Peyer's patch (tissue), 4 donors: ENCODE measurements around the gene DOCK8. TPM values are rescaled to one million over a fixed set of nuclear protein-coding genes. Genes with fewer than 3 reads are reported as not detected.

Experiments used
- DNase-seq, 3 donors: peaks; one replicate each; pipeline ENCODE4 v3.0.0-alpha.2; 2017 to 2019
- H3K27ac ChIP-seq, 4 donors: fragments of 200-600 bp; sonication (generic); one replicate each; pipeline ENCODE4 v1.5.1; 2016 to 2019
- H3K27me3 ChIP-seq, 2 donors: fragments of 200-600 bp; sonication (generic); one replicate each; pipeline ENCODE4 v1.5.1; 2019
- H3K36me3 ChIP-seq, 3 donors: fragments of 200-600 bp; sonication (generic); one replicate each; pipeline ENCODE4 v1.5.1; 2016 to 2019
- H3K4me1 ChIP-seq, 4 donors: fragments of 200-600 bp; sonication (generic); one replicate each; pipeline ENCODE4 v1.5.1; 2016 to 2019
- H3K4me3 ChIP-seq, 4 donors: fragments of 200-600 bp; sonication (generic); 1 replicate in 3 of 4; 2 replicates in 1 of 4; pipeline ENCODE4 v1.5.1; 2016 to 2019; ENCODE audit warnings: mild to moderate bottlenecking in 1 of 4
- H3K9me3 ChIP-seq, 4 donors: fragments of 200-600 bp; sonication (generic); one replicate each; pipeline ENCODE4 v1.5.1; 2016 to 2019; ENCODE audit warnings: mild to moderate bottlenecking in 1 of 4
- CTCF ChIP-seq, 6 experiments: fragments of 450-650 bp in 4 of 6; fragments of 200-600 bp in 2 of 6; sonication (generic) in 1 of 6; IDR thresholded peaks; one replicate each; pipeline ENCODE4 v1.5.1; 2017 to 2019; ENCODE audit warnings: antibody characterized with exemption in 6 of 6, mild to moderate bottlenecking in 3 of 6, moderate library complexity in 1 of 6
- POLR2A ChIP-seq, 2 donors: fragments of 450-650 bp; IDR thresholded peaks; one replicate each; pipeline ENCODE4 v1.5.1; 2017; ENCODE audit warnings: antibody characterized with exemption in 2 of 2, mild to moderate bottlenecking in 2 of 2, moderate library complexity in 2 of 2
- total RNA-seq, 4 donors: library from RNA; depleted of rRNA; stranded (reverse); fragments of >200 nt; gene quantifications; one replicate each; pipeline ENCODE4 v1.1.0, GENCODE V29; 2016

DOCK8 gene
- total RNA-seq, 4 donors from 2014 or later, result 14.4 to 119 (median 19.9) TPM

DNA sequence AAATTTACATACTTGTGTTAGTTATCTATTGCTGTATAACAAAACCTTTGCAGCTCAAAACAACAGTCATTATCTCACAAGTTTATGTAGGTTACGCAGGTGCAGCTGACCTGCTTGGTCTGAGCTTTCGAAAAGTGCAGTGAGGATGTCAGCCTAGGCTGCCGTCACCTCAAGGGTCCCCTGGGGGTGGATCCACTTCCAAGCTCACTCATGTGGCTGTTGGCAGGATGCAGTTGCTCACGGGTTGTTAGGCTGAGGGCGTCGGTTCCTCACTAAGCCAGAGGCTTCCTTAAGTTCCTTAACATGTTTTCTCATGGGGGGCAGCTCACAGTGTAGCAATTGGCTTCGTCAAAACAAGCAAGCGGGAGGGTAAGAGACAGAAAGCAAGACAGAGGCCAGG, 139.8 kb downstream of the DOCK8 start:
- no peaks in the 10 kb centered on the region for H3K9me3 ChIP-seq
- H3K4me1 ChIP-seq, result no peaks in the 10 kb centered on the region
- no peak overlapping the region for H3K4me3 ChIP-seq
- H3K36me3 ChIP-seq, result no peaks in the 10 kb centered on the region
- no peaks in the 10 kb centered on the region for H3K27me3 ChIP-seq
- H3K27ac ChIP-seq, result no peak overlapping the region
- TF ChIP-seq CTCF (IDR thresholded peaks at IDR 0.05) (no peak), POLR2A (IDR thresholded peaks at IDR 0.05) (no peak)
- DNase-seq, result no peak

- no peak for TF ChIP-seq CTCF (IDR thresholded peaks at IDR 0.05)
- TF ChIP-seq POLR2A (IDR thresholded peaks at IDR 0.05), result no peak
- H3K9me3 ChIP-seq, result no peaks in the 10 kb centered on the region
- H3K4me1 ChIP-seq, result no peaks in the 10 kb centered on the region
- H3K36me3 ChIP-seq, result no peaks in the 10 kb centered on the region
- H3K4me3 ChIP-seq, result no peak overlapping the region
- DNase-seq, result no peak
- no peaks in the 10 kb centered on the region for H3K27me3 ChIP-seq
- H3K27ac ChIP-seq, result no peak overlapping the region
These were observed 142.9 kb downstream of the DOCK8 start for GRCh38 chr9:357560-357959.

- no peak for DNase-seq
- Histone ChIP-seq H3K9me3 (no peaks in the 10 kb centered on the region), H3K4me1 (no peaks in the 10 kb centered on the region), H3K27ac (no peak overlapping the region), H3K27me3 (no peaks in the 10 kb centered on the region), H3K36me3 (no peaks in the 10 kb centered on the region), H3K4me3 (no peak overlapping the region)
- no peak for TF ChIP-seq POLR2A (IDR thresholded peaks at IDR 0.05)
These were observed 148.1 kb downstream of the DOCK8 start for GRCh38 chr9:362561-363273.

DNA sequence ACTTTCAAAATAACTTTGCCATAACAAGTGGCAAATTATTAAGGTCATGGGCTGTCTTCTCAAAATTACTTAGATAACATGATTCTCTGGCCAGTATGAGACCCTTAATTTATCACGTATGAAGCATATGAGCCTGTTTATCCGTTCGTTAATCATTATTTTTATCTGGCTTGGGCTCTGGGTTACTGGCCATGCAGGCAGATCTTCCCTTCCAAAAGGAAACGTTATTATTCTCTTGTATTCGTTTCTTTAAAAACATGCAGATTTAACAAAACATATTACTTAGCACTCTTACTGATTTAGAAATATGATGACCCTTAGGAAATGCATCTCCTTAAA, 148.6 kb downstream of the DOCK8 start:
- H3K27ac ChIP-seq, result no peak overlapping the region
- no peak for DNase-seq

GRCh38 chr9:365436-365835, 150.8 kb downstream of the DOCK8 start:
- no peak for DNase-seq
- TF ChIP-seq CTCF (IDR thresholded peaks at IDR 0.05) (no peak), POLR2A (IDR thresholded peaks at IDR 0.05) (no peak)
- Histone ChIP-seq H3K27ac (no peak overlapping the region), H3K27me3 (no peaks in the 10 kb centered on the region), H3K4me3 (no peak overlapping the region), H3K36me3 (peaks cover 0 to 6% (median 0%) of the 10 kb centered on the region in 3 donors), H3K9me3 (no peaks in the 10 kb centered on the region), H3K4me1 (no peaks in the 10 kb centered on the region)

More for the DNA sequence above, 148.6 kb downstream of the DOCK8 start:
- H3K27me3 ChIP-seq, result no peaks in the 10 kb centered on the region
- no peaks in the 10 kb centered on the region for H3K4me1 ChIP-seq
- H3K36me3 ChIP-seq, result peaks cover 0 to 5% (median 0%) of the 10 kb centered on the region in 3 donors
- H3K4me3 ChIP-seq, result no peak overlapping the region
- H3K9me3 ChIP-seq, result no peaks in the 10 kb centered on the region
- TF ChIP-seq CTCF (IDR thresholded peaks at IDR 0.05), result no peak
- TF ChIP-seq POLR2A (IDR thresholded peaks at IDR 0.05), result no peak

DNA sequence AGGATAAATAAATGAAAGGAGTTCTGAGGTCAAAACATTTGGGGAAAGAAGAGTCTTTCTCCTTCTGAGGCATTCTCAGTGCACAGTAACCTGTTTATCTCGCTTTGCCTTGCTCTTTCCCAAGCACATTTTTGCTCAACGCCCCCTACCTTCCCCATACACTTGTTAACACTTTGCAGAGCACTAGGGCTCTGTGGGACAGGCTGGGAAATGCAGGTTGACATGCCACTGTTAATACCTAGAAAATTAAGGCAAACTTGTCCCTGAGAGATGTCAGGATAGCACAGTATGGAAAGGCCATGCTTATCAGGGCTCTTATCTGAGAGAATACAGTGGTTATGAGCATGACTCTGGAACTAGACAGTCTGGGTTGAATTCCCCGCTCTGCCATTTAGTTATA, 152.0 kb downstream of the DOCK8 start:
- no peak for DNase-seq
- no peaks in the 10 kb centered on the region for H3K4me1 ChIP-seq
- H3K9me3 ChIP-seq, result no peaks in the 10 kb centered on the region
- no peak overlapping the region for H3K4me3 ChIP-seq
- H3K27me3 ChIP-seq, result no peaks in the 10 kb centered on the region
- peaks cover 0 to 11% (median 0%) of the 10 kb centered on the region in 3 donors for H3K36me3 ChIP-seq
- H3K27ac ChIP-seq, result no peak overlapping the region
- no peak for TF ChIP-seq CTCF (IDR thresholded peaks at IDR 0.05)
- no peak for TF ChIP-seq POLR2A (IDR thresholded peaks at IDR 0.05)
